Stomach smooth muscle (tissue), 2 donors: ENCODE results near the gene ZNF273.
"Not testable (repeated sequence)": the region's sequence is repeated elsewhere in the genome, so short reads cannot be mapped to it uniquely, and the experiment has no call there.

Experiments
- H3K27ac ChIP-seq: one replicate; pipeline ENCODE4 v1.7.0; 2013; ENCODE audit warnings: mild to moderate bottlenecking, low read length, inconsistent platforms
- H3K27me3 ChIP-seq, 2 donors: one replicate each; pipeline ENCODE4 v1.7.0; 2013; ENCODE audit warnings: low read length in 2 of 2; ENCODE audit not compliant: insufficient read depth in 2 of 2, control insufficient read depth in 1 of 2
- H3K36me3 ChIP-seq, 2 donors: one replicate each; pipeline ENCODE4 v1.7.0; 2013; ENCODE audit warnings: low read length in 2 of 2; ENCODE audit not compliant: control insufficient read depth in 2 of 2, insufficient read depth in 2 of 2
- H3K4me1 ChIP-seq: one replicate; pipeline ENCODE4 v1.7.0; 2013; ENCODE audit warnings: low read length; ENCODE audit not compliant: control insufficient read depth, insufficient read depth
- H3K4me3 ChIP-seq, 2 donors: one replicate each; pipeline ENCODE4 v1.7.0; 2013; ENCODE audit warnings: low read length in 2 of 2
- H3K9ac ChIP-seq, 2 donors: one replicate each; pipeline ENCODE4 v1.7.0; 2013; ENCODE audit warnings: low read length in 2 of 2, mild to moderate bottlenecking in 1 of 2
- H3K9me3 ChIP-seq, 2 donors: one replicate each; pipeline ENCODE4 v1.7.0; 2013; ENCODE audit warnings: low read length in 2 of 2; ENCODE audit not compliant: control insufficient read depth in 2 of 2
- donor health status: healthy.
- donor health status: Pancreatic carcinoma.

The ZNF273 gene

GRCh38 chr7:64902806-64903721 is at the start of gene ZNF273:
TSS of gene ZNF273 (plus strand) at chr7:64903273. CDS start at chr7:64903318, 45 bp downstream.
- Histone ChIP-seq H3K9me3 (no peaks in the 10 kb centered on the region), H3K4me3 (peak within 1 kb of the TSS; percentile 93 to 95), H3K27me3 (no peaks in the 10 kb centered on the region), H3K9ac (peak within 1 kb of the TSS; percentile 81 to 87), H3K27ac (peak within 1 kb of the TSS; percentile 46), H3K4me1 (peaks cover 12% of the 10 kb centered on the region), H3K36me3 (no peaks in the 10 kb centered on the region)

GRCh38 chr7:64853679-64854078 is 49.4 kb upstream of the ZNF273 start:
- Histone ChIP-seq H3K27ac (no peak overlapping the region), H3K27me3 (no peaks in the 10 kb centered on the region), H3K9ac (no peak overlapping the region), H3K4me1 (no peaks in the 10 kb centered on the region), H3K36me3 (no peaks in the 10 kb centered on the region), H3K9me3 (no peaks in the 10 kb centered on the region), H3K4me3 (no peak overlapping the region)

- Histone ChIP-seq H3K9ac (no peak overlapping the region), H3K27me3 (no peaks in the 10 kb centered on the region), H3K4me1 (no peaks in the 10 kb centered on the region)
Measured at GRCh38 chr7:64854969-64855368, 48.1 kb upstream of the ZNF273 start.

GRCh38 chr7:64863021-64863420 is 40.1 kb upstream of the ZNF273 start:
- Histone ChIP-seq H3K36me3 (no peaks in the 10 kb centered on the region), H3K4me1 (no peaks in the 10 kb centered on the region), H3K9me3 (no peaks in the 10 kb centered on the region), H3K9ac (no peak overlapping the region), H3K27ac (no peak overlapping the region), H3K27me3 (no peaks in the 10 kb centered on the region), H3K4me3 (no peak overlapping the region)

More at GRCh38 chr7:64854969-64855368, 48.1 kb upstream of the ZNF273 start:
- Histone ChIP-seq H3K27ac (no peak overlapping the region), H3K4me3 (no peak overlapping the region), H3K9me3 (no peaks in the 10 kb centered on the region), H3K36me3 (no peaks in the 10 kb centered on the region)

- not testable (repeated sequence) for H3K9me3 ChIP-seq, H3K4me3 ChIP-seq, H3K27ac ChIP-seq, H3K27me3 ChIP-seq, H3K36me3 ChIP-seq, H3K9ac ChIP-seq, H3K4me1 ChIP-seq
Measured at GRCh38 chr7:64863530-64863929, 39.5 kb upstream of the ZNF273 start.

GRCh38 chr7:64863969-64864368 is 39.1 kb upstream of the ZNF273 start:
- Histone ChIP-seq H3K9ac (no peak overlapping the region), H3K36me3 (no peaks in the 10 kb centered on the region), H3K27ac (no peak overlapping the region), H3K9me3 (no peaks in the 10 kb centered on the region), H3K27me3 (no peaks in the 10 kb centered on the region), H3K4me3 (no peak overlapping the region), H3K4me1 (no peaks in the 10 kb centered on the region)

- H3K9ac ChIP-seq, result no peak overlapping the region
- H3K9me3 ChIP-seq, result no peaks in the 10 kb centered on the region
- H3K27me3 ChIP-seq, result peaks cover 0 to 9% of the 10 kb centered on the region in 2 donors
- H3K27ac ChIP-seq, result no peak overlapping the region
- no peaks in the 10 kb centered on the region for H3K4me1 ChIP-seq
- H3K4me3 ChIP-seq, result no peak overlapping the region
- H3K36me3 ChIP-seq, result no peaks in the 10 kb centered on the region
Measured at GRCh38 chr7:64867863-64868440, 35.1 kb upstream of the ZNF273 start.

GRCh38 chr7:64868499-64868898 is 34.6 kb upstream of the ZNF273 start:
- no peak overlapping the region for H3K9ac ChIP-seq
- no peak overlapping the region for H3K27ac ChIP-seq
- H3K4me3 ChIP-seq, result no peak overlapping the region
- no peaks in the 10 kb centered on the region for H3K36me3 ChIP-seq
- H3K27me3 ChIP-seq, result peaks cover 0 to 9% of the 10 kb centered on the region in 2 donors
- no peaks in the 10 kb centered on the region for H3K4me1 ChIP-seq
- no peaks in the 10 kb centered on the region for H3K9me3 ChIP-seq

GRCh38 chr7:64869121-64869725 is 33.9 kb upstream of the ZNF273 start:
- Histone ChIP-seq H3K9me3 (no peaks in the 10 kb centered on the region), H3K27ac (no peak overlapping the region), H3K27me3 (peaks cover 0 to 9% of the 10 kb centered on the region in 2 donors), H3K4me1 (no peaks in the 10 kb centered on the region), H3K4me3 (no peak overlapping the region), H3K9ac (no peak overlapping the region), H3K36me3 (no peaks in the 10 kb centered on the region)

- peaks cover 0 to 9% of the 10 kb centered on the region in 2 donors for H3K27me3 ChIP-seq
- no peak overlapping the region for H3K9ac ChIP-seq
- no peaks in the 10 kb centered on the region for H3K9me3 ChIP-seq
- no peaks in the 10 kb centered on the region for H3K4me1 ChIP-seq
- H3K36me3 ChIP-seq, result no peaks in the 10 kb centered on the region
- no peak overlapping the region for H3K4me3 ChIP-seq
- H3K27ac ChIP-seq, result no peak overlapping the region
Measured at GRCh38 chr7:64869912-64870562, 33.0 kb upstream of the ZNF273 start.
